GM12873 (cell line): ENCODE results near the gene LRP8.

ENCODE experiments used
- CTCF ChIP-seq: IDR thresholded peaks from 2 replicates; pipeline ENCODE4 v1.5.1; 2012; ENCODE audit warnings: low read depth, mild to moderate bottlenecking, moderate library complexity, low read length, control low read depth; ENCODE audit not compliant: insufficient read depth; ENCODE audit errors: missing control alignments

The LRP8 gene

GRCh38 chr1:53307037-53307436 lies 20.8 kb downstream of the LRP8 start:
- TF ChIP-seq CTCF: no peak

DNA sequence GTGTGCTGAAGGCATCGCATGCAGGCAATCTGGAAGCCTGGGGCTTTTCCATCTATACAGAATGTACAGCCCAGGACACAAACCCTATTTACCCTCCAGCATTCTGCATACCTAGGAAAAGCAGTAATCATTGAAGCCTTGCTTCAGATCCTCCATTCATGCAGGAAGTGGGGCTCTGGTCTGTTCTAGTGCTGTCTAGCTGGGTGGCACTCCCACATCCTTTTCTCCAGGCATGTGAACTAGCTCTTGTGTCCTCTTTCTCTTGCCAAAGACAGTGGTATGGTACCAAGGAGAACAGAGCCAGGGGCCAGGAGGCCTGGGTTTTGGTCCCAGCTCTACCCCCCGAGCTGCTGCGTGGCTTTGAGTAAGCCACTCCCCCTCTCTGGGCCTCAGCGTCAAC lies 21.7 kb downstream of the LRP8 start:
- TF ChIP-seq CTCF: no peak

DNA sequence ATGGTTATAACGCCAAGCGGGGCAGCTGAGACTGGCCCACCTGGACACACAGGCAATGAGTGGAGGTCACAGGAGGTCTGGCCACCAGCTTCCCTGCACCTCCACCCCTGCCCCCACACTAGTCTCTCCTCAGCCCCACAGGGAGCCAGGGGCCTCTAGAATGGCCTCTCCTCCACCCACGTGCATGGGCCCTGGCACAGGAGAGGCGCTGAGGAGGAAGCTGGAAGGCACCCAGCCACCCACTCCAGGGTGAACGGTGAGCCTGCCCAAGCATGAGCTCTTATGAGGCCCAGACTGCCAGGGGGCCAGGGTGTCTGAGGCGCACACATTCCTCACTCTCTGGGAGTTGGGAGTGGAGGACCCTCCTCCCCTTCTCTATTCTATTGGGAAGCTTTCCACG lies 22.2 kb downstream of the LRP8 start:
- no peak for TF ChIP-seq CTCF

GRCh38 chr1:53304527-53304926 lies 23.3 kb downstream of the LRP8 start:
- no peak for TF ChIP-seq CTCF

- no peak for TF ChIP-seq CTCF
These were observed 23.9 kb downstream of the LRP8 start for GRCh38 chr1:53303726-53304515.

GRCh38 chr1:53303243-53303642 lies 24.6 kb downstream of the LRP8 start:
- TF ChIP-seq CTCF: no peak

DNA sequence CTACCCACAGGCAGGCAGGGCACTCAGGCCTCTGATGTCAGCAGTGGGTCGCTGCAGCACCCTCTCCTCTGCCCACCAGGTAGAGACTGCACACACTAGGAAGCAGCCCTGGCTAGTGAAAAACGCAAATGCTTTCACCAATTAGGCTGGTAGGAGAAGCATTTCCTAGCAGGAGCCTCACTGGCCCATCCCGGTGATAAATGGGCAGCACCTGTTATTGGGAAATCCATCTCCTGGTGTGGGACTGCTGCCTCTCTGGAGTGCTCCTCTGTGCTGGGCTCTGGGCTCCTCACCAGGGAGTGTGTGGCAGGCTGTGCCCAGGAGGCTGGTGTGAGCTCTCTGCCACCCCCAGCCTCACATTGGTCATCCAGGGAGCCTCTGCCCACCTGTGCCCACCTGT lies 28.6 kb downstream of the LRP8 start:
- TF ChIP-seq CTCF: no peak
